ENCODE data around the gene KIF16B.

DNA sequence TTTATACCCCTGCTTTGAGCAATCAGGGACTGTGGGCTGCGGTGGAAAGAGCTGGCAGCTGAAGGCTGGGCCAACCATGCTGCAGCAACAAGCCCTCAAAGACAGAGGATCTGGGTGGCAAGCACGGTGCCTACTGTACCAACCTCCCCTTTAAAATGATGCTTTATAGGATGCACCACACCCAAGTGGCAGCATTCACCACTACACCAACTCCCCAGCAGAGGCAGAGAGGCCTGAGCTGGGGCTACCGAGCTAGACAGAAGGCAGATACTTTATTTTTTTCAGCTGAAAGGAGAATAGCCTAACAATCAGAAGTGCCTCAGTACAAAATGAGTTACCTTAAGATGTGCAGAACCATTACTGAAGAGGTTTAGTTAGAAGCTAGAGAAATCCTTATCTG lies 31.4 kb downstream of the KIF16B start:
- TF ChIP-seq, protein P1, sequence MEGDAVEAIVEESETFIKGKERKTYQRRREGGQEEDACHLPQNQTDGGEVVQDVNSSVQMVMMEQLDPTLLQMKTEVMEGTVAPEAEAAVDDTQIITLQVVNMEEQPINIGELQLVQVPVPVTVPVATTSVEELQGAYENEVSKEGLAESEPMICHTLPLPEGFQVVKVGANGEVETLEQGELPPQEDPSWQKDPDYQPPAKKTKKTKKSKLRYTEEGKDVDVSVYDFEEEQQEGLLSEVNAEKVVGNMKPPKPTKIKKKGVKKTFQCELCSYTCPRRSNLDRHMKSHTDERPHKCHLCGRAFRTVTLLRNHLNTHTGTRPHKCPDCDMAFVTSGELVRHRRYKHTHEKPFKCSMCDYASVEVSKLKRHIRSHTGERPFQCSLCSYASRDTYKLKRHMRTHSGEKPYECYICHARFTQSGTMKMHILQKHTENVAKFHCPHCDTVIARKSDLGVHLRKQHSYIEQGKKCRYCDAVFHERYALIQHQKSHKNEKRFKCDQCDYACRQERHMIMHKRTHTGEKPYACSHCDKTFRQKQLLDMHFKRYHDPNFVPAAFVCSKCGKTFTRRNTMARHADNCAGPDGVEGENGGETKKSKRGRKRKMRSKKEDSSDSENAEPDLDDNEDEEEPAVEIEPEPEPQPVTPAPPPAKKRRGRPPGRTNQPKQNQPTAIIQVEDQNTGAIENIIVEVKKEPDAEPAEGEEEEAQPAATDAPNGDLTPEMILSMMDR (IDR thresholded peaks at IDR 0.05), result no peak
- no peak for TF ChIP-seq EP300 (IDR thresholded peaks at IDR 0.05)
